SK-N-SH (cell line): ENCODE data around the gene AHCYL2. TPM values are rescaled to one million over a fixed set of nuclear protein-coding genes. Genes with fewer than 3 reads are reported as not detected.

Experiments used
- CTCF ChIA-PET: fragments of 300-600, 350-600 bp; formaldehyde crosslinking; extraction: SDS; loops from one replicate; lab custom pipeline; 2021; lab: Yijun Ruan, JAX
- POLR2A ChIA-PET: fragments of 350-600 bp; sonication (Branson Sonifier 250); formaldehyde crosslinking; extraction: SDS; loops from one replicate; lab custom pipeline; 2020; ENCODE audit warnings: antibody characterized with exemption, inconsistent platforms; lab: Yijun Ruan, JAX
- DNase-seq: peaks from one replicate; pipeline ENCODE4 v3.0.0; 2012
- H2AFZ ChIP-seq: fragments of 200-600 bp; sonication (generic); 2 replicates; pipeline ENCODE4 v1.8.1; 2016; ENCODE audit warnings: antibody characterized with exemption, mild to moderate bottlenecking, low read depth
- H3F3A ChIP-seq: fragments of 200-600 bp; sonication (generic); replicated peaks from 2 replicates; pipeline ENCODE3; 2016; ENCODE audit warnings: antibody characterized with exemption, mild to moderate bottlenecking; ENCODE audit not compliant: insufficient read depth
- H3K27ac ChIP-seq, 2 experiments: fragments of 200-500 bp in 1 of 2; fragments of 200-600 bp in 1 of 2; sonication (Bioruptor generic) in 1 of 2; sonication (generic), shearing (Covaris generic) in 1 of 2; 2 replicates each; pipeline versions ENCODE4 v1.5.1 to v1.6.1; 2014 to 2016; ENCODE audit warnings: low read depth in 2 of 2, inconsistent platforms in 1 of 2, low read length in 1 of 2, mild to moderate bottlenecking in 1 of 2, mixed read lengths in 1 of 2
- H3K27me3 ChIP-seq: fragments of 200-600 bp; sonication (generic), shearing (Covaris generic); 2 replicates; pipeline ENCODE4 v1.6.1; 2016; ENCODE audit warnings: mixed run types; ENCODE audit not compliant: insufficient read depth
- H3K36me3 ChIP-seq, 2 experiments: fragments of 200-500 bp in 1 of 2; fragments of 200-600 bp in 1 of 2; sonication (Bioruptor generic) in 1 of 2; sonication (generic) in 1 of 2; replicated peaks in 1 of 2; 2 replicates each; pipeline versions ENCODE3 to v1.5.1; 2014 to 2016; ENCODE audit warnings: low read length in 1 of 2, mild to moderate bottlenecking in 1 of 2; ENCODE audit not compliant: insufficient read depth in 2 of 2, control insufficient read depth in 1 of 2
- H3K4me1 ChIP-seq, 2 experiments: fragments of 200-500 bp in 1 of 2; fragments of 200-600 bp in 1 of 2; sonication (Bioruptor generic) in 1 of 2; sonication (generic), shearing (Covaris generic) in 1 of 2; 2 replicates each; pipeline versions ENCODE4 v1.5.1 to v1.6.1; 2014 to 2016; ENCODE audit warnings: low read depth in 1 of 2, low read length in 1 of 2, mixed run types in 1 of 2; ENCODE audit not compliant: insufficient read depth in 2 of 2, control insufficient read depth in 1 of 2
- H3K4me2 ChIP-seq: fragments of 200-600 bp; sonication (generic), shearing (Covaris generic); 2 replicates; pipeline ENCODE4 v1.6.1; 2017; ENCODE audit warnings: mixed run types
- H3K4me3 ChIP-seq, 2 experiments: fragments of 200-500 bp in 1 of 2; fragments of 200-600 bp in 1 of 2; sonication (Bioruptor generic) in 1 of 2; sonication (generic), shearing (Covaris generic) in 1 of 2; 2 replicates each; pipeline versions ENCODE4 v1.5.1 to v1.8.1; 2014 to 2016; ENCODE audit warnings: low read depth in 2 of 2, inconsistent platforms in 1 of 2, low read length in 1 of 2, mild to moderate bottlenecking in 1 of 2, mixed read lengths in 1 of 2, moderate library complexity in 1 of 2
- H3K79me2 ChIP-seq: fragments of 200-600 bp; sonication (generic); 2 replicates; pipeline ENCODE4 v1.8.1; 2017; ENCODE audit warnings: mild to moderate bottlenecking; ENCODE audit not compliant: insufficient read depth
- H3K9ac ChIP-seq: fragments of 200-600 bp; sonication (generic); 2 replicates; pipeline ENCODE4 v1.6.1; 2017; ENCODE audit warnings: mixed run types
- H3K9me2 ChIP-seq: fragments of 200-600 bp; sonication (generic); 2 replicates; pipeline ENCODE4 v1.6.1; 2017; ENCODE audit warnings: mixed run types
- H3K9me3 ChIP-seq: fragments of 200-600 bp; sonication (generic); 2 replicates; pipeline ENCODE4 v1.6.1; 2017; ENCODE audit warnings: mixed run types, mild to moderate bottlenecking, moderate library complexity
- H4K20me1 ChIP-seq: fragments of 200-600 bp; sonication (generic); 2 replicates; pipeline ENCODE4 v1.6.1; 2017; ENCODE audit warnings: mild to moderate bottlenecking, mixed run types; ENCODE audit not compliant: insufficient read depth
- CHD2 ChIP-seq: fragments of 150-350 bp; IDR thresholded peaks from 2 replicates; pipeline ENCODE4 v1.6.1; 2018; ENCODE audit warnings: low read length; ENCODE audit not compliant: partially characterized antibody
- FOSL2 ChIP-seq: IDR thresholded peaks from 2 replicates; pipeline ENCODE4 v1.4.0; 2012; ENCODE audit warnings: low read depth, mild to moderate bottlenecking, moderate library complexity, borderline replicate concordance
- GATA2 ChIP-seq: sonication (generic); formaldehyde crosslinking; IDR thresholded peaks from 2 replicates; pipeline ENCODE4 v1.5.0; 2020; ENCODE audit warnings: mild to moderate bottlenecking, missing genetic modification reagents
- PBX3 ChIP-seq: IDR thresholded peaks from 2 replicates; pipeline ENCODE4; 2012
- REST ChIP-seq: IDR thresholded peaks from 2 replicates; pipeline ENCODE4 v1.6.1; 2012; ENCODE audit warnings: mild to moderate bottlenecking, low read depth, low read length, moderate library complexity
- ZBTB33 ChIP-seq: IDR thresholded peaks from 2 replicates; pipeline ENCODE4 v1.4.0; 2012; ENCODE audit warnings: low read depth, borderline replicate concordance
- WGBS: methylation state at CpG from one replicate; pipeline ENCODE4 v1.1.6; 2017; ENCODE audit warnings: low lambda C conversion rate; 5-methylcytosine and 5-hydroxymethylcytosine counted together
- polyA plus RNA-seq, 3 experiments: library from polyadenylated mRNA; depleted of rRNA; stranded (reverse); fragments of >200 nt; gene quantifications; 2 replicates each; pipeline ENCODE4 v1.2.3, GENCODE V29; 2012

The AHCYL2 gene
- polyA plus RNA-seq, 1 of the 3 experiments (the other 2 are of a cell fraction) = 20.4 TPM

- no peak overlapping the region for H3K4me2 ChIP-seq
- H4K20me1 ChIP-seq = no peaks in the 10 kb centered on the region
- no peaks in the 10 kb centered on the region for H3K9me2 ChIP-seq
- no peak overlapping the region for H3K9ac ChIP-seq
- H3K36me3 ChIP-seq = no peaks in the 10 kb centered on the region
- no peak for DNase-seq
- no peaks in the 10 kb centered on the region for H3F3A ChIP-seq
- CTCF ChIA-PET = interaction anchor here (0.6 to 8.2 kb wide), 89 partner anchors 9 to 1251 kb away, joined by 3 to 153 read pairs (median 6); partner anchors contain the start of genes NRF1 and SMKR1
- WGBS = 63% methylated on average over 3 of the region's 3 CpGs
- peaks cover 0 to 6% of the 10 kb centered on the region in 2 experiments; a peak in 1 of 4 replicates for H3K4me1 ChIP-seq
- H3K27ac ChIP-seq = no peak overlapping the region
- no peaks in the 10 kb centered on the region for H3K9me3 ChIP-seq
- H3K4me3 ChIP-seq = no peak overlapping the region
- no peak for TF ChIP-seq REST
- no peak for TF ChIP-seq GATA2 (CRISPR knock-in tag)
- no peak for TF ChIP-seq CHD2
- no peak for TF ChIP-seq FOSL2
- no peak for TF ChIP-seq ZBTB33
- TF ChIP-seq PBX3 = no peak
- POLR2A ChIA-PET = no interaction called here
- no peaks in the 10 kb centered on the region for H3K79me2 ChIP-seq
- no peak overlapping the region for H2AFZ ChIP-seq
- H3K27me3 ChIP-seq = no peaks in the 10 kb centered on the region
These were observed 117.3 kb downstream of the AHCYL2 start for GRCh38 chr7:129341816-129342806.
